Measurements from ENCODE around the gene ZXDC. TPM values are rescaled to one million over a fixed set of nuclear protein-coding genes. Genes with fewer than 3 reads are reported as not detected.

ZXDC gene
- polyA plus RNA-seq, 1 donor (not counting 4 experiments of a cell fraction or from before 2014, with no cell fraction given) = 10.7 TPM

DNA sequence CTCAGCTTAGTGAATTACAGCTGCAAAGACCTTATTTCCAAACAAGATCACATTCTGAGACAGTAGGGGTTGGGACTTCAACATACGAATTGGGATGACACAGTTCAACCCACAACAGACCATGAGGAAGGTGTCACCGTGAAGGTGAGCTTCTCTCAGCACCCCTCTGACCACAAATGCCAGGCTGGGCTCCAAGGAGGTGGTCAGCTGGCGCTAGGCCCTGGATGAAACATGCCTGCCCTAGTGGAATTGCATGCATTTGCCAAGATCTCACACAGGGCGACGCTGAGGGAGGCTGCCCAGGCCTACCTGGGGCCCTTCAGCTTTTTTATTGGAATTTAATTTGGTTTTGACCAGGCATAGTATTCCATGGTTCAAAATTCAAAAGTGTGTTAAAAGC is 79.2 kb downstream of the ZXDC start:
- Histone ChIP-seq H3K9ac (ENCODE audit: control insufficient read depth, extremely low read depth, insufficient read depth, low read length) (no peak overlapping the region), H3K4me1 (ENCODE audit: control insufficient read depth, extremely low read depth, insufficient read depth, low read length) (no peaks in the 10 kb centered on the region)
- no peak for TF ChIP-seq EZH2 (IDR thresholded peaks at IDR 0.05; ENCODE audit: low read length)
- TF ChIP-seq, protein P1, sequence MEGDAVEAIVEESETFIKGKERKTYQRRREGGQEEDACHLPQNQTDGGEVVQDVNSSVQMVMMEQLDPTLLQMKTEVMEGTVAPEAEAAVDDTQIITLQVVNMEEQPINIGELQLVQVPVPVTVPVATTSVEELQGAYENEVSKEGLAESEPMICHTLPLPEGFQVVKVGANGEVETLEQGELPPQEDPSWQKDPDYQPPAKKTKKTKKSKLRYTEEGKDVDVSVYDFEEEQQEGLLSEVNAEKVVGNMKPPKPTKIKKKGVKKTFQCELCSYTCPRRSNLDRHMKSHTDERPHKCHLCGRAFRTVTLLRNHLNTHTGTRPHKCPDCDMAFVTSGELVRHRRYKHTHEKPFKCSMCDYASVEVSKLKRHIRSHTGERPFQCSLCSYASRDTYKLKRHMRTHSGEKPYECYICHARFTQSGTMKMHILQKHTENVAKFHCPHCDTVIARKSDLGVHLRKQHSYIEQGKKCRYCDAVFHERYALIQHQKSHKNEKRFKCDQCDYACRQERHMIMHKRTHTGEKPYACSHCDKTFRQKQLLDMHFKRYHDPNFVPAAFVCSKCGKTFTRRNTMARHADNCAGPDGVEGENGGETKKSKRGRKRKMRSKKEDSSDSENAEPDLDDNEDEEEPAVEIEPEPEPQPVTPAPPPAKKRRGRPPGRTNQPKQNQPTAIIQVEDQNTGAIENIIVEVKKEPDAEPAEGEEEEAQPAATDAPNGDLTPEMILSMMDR (optimal IDR thresholded peaks at IDR 0.05 in 1 of 3, IDR thresholded peaks at IDR 0.05 in 1 of 3, conservative IDR thresholded peaks at IDR 0.05 in 1 of 3; ENCODE audit: extremely low read depth in 1 of 3, insufficient read depth in 2 of 3, low read length in 3 of 3) = no peak

DNA sequence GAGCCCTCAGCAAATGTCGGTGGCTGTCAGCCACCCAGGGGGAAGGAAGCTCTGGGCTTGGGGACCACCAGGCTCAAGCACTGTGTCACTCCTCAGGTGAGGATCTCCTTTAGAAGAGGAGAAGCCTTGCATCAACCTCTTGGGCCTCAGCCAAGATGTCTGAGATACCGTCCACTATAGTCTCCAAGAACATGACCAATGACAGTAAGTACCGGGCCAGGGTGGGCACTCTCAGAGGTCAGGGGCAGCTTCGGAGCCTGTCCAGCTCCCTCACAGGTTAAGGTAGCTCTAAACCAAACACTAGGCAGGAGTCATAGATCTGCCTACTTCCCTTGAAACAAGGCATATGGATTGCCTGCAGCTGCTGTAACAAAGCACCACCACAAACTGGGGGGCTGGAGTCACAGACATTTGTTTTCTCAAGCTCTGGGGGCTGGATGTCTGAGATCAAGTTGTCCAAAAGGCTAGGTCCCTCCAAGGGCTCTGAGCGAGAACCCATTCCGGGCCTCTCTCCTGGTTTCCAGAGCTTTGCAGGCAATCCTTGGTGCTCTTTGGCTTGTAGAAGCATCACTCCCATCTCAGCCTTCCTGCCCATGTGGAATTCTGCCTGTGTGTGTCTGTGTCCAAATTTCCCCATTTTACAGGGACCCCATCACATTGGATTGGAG is 79.7 kb downstream of the ZXDC start:
- no peak overlapping the region for H3K9ac ChIP-seq (ENCODE audit: control insufficient read depth, extremely low read depth, insufficient read depth, low read length)
- H3K36me3 ChIP-seq (ENCODE audit: control insufficient read depth in 2 of 2, extremely low read depth in 1 of 2, insufficient read depth in 2 of 2, low read length in 2 of 2) = no peaks in the 10 kb centered on the region
- DNase-seq (ENCODE audit: low read depth, low spot score) (no peak), FAIRE-seq (no peak)
- no peaks in the 10 kb centered on the region for H3K9me3 ChIP-seq (ENCODE audit: control insufficient read depth, low read depth, low read length)
- H3K4me2 ChIP-seq (ENCODE audit: control insufficient read depth, extremely low read depth, insufficient read depth, low read depth, low read length) = no peak overlapping the region
- TF ChIP-seq EZH2 (IDR thresholded peaks at IDR 0.05; ENCODE audit: low read length) = no peak
- TF ChIP-seq, protein P1 (optimal IDR thresholded peaks at IDR 0.05 in 1 of 3, IDR thresholded peaks at IDR 0.05 in 1 of 3, conservative IDR thresholded peaks at IDR 0.05 in 1 of 3; ENCODE audit: extremely low read depth in 1 of 3, insufficient read depth in 2 of 3, low read length in 3 of 3) = no peak
- peaks cover 46% of the 10 kb centered on the region for H3K27me3 ChIP-seq (ENCODE audit: control insufficient read depth, extremely low read depth, insufficient read depth, low read length)
- no peaks in the 10 kb centered on the region for H3K79me2 ChIP-seq (ENCODE audit: control insufficient read depth, insufficient read depth, low read length)
- no peak overlapping the region for H3K4me3 ChIP-seq (ENCODE audit: control insufficient read depth in 2 of 3, extremely low read depth in 1 of 3, insufficient read depth in 2 of 3, low read depth in 1 of 3, low read length in 3 of 3)
- H4K20me1 ChIP-seq (ENCODE audit: control insufficient read depth, extremely low read depth, insufficient read depth, low read length) = no peaks in the 10 kb centered on the region
- no peak overlapping the region for H3K27ac ChIP-seq (ENCODE audit: control insufficient read depth, insufficient read depth, low read length)
- H3K4me1 ChIP-seq (ENCODE audit: control insufficient read depth, extremely low read depth, insufficient read depth, low read length) = no peaks in the 10 kb centered on the region
- H2AFZ ChIP-seq (ENCODE audit: control insufficient read depth, low read length) = no peak overlapping the region
- dilution Hi-C loops (cut with MboI; ENCODE audit: extremely low pct_ligation_motif_present, low sequenced_read_pairs) = no loop called here
- H3K9me1 ChIP-seq (ENCODE audit: control insufficient read depth, extremely low read depth, insufficient read depth, low read length) = no peaks in the 10 kb centered on the region

More for the DNA sequence above, 79.2 kb downstream of the ZXDC start:
- no peak overlapping the region for H3K27ac ChIP-seq (ENCODE audit: control insufficient read depth, insufficient read depth, low read length)
- no peaks in the 10 kb centered on the region for H3K36me3 ChIP-seq (ENCODE audit: control insufficient read depth in 2 of 2, extremely low read depth in 1 of 2, insufficient read depth in 2 of 2, low read length in 2 of 2)
- H3K9me3 ChIP-seq (ENCODE audit: control insufficient read depth, low read depth, low read length) = no peaks in the 10 kb centered on the region
- DNase-seq (ENCODE audit: low read depth, low spot score) = no peak
- H3K79me2 ChIP-seq (ENCODE audit: control insufficient read depth, insufficient read depth, low read length) = no peaks in the 10 kb centered on the region
- no peak overlapping the region for H2AFZ ChIP-seq (ENCODE audit: control insufficient read depth, low read length)
- no peaks in the 10 kb centered on the region for H4K20me1 ChIP-seq (ENCODE audit: control insufficient read depth, extremely low read depth, insufficient read depth, low read length)
- FAIRE-seq = no peak
- H3K4me3 ChIP-seq (ENCODE audit: control insufficient read depth in 2 of 3, extremely low read depth in 1 of 3, insufficient read depth in 2 of 3, low read depth in 1 of 3, low read length in 3 of 3) = no peak overlapping the region
- no peak overlapping the region for H3K4me2 ChIP-seq (ENCODE audit: control insufficient read depth, extremely low read depth, insufficient read depth, low read depth, low read length)
- dilution Hi-C loops (cut with MboI; ENCODE audit: extremely low pct_ligation_motif_present, low sequenced_read_pairs) = no loop called here
- H3K9me1 ChIP-seq (ENCODE audit: control insufficient read depth, extremely low read depth, insufficient read depth, low read length) = no peaks in the 10 kb centered on the region
- peaks cover 40% of the 10 kb centered on the region for H3K27me3 ChIP-seq (ENCODE audit: control insufficient read depth, extremely low read depth, insufficient read depth, low read length)

Measured in keratinocyte (primary cell).